SKM-1 treated with dmso at 0.1 percent for 144 hours (cell line): ENCODE results near the gene MYLK.
"Not testable (repeated sequence)": the region's sequence is repeated elsewhere in the genome, so short reads cannot be mapped to it uniquely, and the experiment has no call there.

Source experiments
- DNase-seq: peaks from one replicate; lab custom pipeline; 2025; ENCODE audit not compliant: unreplicated experiment; lab: John Stamatoyannopoulos, UW

The MYLK gene

DNA sequence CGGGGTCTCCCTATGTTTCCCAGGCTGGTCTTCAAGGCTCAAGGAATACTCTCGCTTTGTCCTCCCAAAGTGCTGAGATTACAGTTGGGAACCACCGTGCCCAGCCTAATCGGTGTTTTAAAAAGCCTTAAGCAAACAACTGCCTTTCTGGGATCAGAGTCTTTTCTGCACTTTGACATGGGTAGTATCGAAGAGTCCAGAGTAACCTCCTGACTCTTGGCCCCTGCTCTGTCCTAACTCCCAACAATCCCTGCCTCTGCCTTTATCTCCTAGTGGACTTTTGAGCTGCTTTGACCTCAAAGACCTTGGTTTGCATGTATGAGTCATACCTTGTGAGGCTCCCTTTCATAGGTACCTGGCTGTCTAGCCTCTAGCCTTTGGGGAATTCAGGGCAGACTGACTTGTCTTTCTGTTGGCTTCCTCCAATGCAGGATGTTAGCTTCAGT lies 278.3 kb downstream of the MYLK start:
- DNase-seq = no peak

DNA sequence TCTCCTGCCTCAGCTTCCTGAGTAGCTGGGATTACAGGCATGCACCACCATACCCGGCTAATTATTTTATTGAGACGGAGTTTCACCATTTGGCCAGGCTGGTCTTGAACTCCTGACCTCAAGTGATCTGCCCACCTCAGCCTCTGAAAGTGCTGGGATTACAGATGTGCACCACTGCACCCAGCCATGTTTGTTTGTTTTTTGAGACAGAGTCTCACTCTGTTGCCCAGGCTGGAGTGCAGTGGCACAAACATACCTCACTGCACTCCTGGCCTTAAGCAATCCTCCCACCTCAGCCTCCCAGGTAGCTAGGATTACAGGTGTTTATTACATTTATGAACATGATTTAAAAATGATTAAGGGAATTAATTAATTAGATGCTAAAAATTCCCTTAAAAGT lies 281.0 kb downstream of the MYLK start:
- not testable (repeated sequence) for DNase-seq

DNA sequence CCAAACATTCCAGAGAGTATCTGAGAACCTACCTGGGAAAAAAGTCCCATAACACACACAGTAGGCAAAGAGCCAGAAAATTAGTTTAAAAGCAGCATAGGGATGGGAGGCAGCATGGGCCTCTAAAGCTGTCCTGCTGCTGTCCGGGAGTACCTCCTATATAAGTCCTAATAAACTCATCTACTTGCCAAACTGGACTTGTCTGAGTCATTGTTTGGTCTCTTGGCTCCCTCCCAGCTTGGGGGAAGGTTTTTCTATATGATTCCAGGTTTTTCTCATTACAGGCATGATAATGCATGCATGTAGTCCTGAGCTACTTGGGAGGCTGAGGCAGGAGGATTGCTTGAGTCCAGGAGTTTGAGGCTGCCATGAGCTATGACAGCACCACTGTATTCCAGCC lies 281.8 kb downstream of the MYLK start:
- no peak for DNase-seq

DNA sequence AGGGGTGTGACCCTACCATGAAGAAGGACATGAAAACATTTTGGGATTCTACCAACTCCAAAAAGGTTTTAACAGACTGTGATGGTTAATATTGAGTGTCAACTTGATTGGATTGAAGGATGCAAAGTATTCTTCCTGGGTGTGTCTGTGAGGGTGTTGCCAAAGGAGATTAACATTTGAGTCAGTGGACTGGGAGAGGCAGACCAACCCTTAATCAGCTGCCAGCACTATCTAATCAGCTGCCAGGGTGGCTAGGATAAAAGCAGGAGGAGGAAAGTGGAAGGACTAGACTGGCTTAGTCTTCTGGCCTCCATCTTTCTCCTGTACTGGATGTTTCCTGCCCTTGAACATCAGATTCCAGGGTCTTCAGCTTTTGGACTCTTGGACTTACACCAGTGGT lies 283.3 kb downstream of the MYLK start:
- DNase-seq = not testable (repeated sequence)

DNA sequence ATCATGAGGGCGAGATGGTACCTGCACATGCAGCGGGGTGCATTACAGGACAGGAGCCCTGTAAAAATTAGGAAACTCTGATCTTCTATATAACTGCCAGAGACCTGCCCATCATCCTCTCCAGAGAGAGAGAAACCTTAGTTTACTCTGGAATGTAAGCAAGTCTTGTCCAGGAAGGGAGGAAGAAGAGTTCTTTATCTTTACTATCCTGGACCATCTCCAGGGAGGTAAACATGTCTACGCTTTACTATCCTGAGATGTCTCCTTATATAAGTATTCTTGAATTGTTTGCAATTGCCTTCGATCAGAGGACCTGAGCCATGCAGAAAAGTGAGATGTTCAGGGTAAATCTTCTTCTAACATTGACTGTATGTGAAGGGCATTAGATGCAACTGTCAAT lies 286.6 kb downstream of the MYLK start:
- DNase-seq = no peak

DNA sequence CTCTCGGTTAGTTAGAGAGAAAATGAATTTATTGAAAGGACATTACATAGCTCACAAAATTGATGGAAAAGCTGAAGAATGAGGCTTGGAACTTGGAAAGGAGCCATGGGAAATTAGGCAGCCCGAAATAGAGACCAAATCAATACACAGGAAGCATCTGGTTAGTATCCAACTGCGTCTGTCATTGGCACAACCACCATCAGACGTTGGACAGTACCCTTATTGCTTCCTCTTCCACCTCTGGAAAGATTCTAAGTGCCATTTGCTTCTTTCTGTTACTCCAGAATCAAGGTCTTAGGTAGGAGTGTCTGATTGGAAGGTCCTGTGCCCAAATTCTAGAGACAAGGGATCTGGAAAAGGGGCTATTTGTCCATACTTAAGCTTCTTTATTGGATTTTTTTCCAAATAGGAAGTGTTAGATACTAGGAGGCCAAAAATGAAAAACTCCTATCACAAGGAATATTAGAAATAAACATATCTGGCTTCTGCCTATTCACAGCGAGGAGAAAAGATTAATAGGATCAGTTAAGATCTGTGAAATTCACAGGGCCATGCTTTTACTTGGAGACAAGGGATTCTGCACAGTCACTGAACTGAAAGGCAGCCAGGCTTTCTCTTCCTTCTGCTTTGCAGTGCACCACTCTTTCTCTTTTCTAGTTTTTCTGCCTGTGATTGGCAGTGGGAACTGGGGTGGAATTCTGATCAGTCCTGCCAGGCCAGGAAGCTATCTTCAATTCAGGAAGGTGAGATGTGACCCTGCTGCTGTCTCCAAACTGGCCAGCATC lies 288.5 kb downstream of the MYLK start:
- no peak for DNase-seq

DNA sequence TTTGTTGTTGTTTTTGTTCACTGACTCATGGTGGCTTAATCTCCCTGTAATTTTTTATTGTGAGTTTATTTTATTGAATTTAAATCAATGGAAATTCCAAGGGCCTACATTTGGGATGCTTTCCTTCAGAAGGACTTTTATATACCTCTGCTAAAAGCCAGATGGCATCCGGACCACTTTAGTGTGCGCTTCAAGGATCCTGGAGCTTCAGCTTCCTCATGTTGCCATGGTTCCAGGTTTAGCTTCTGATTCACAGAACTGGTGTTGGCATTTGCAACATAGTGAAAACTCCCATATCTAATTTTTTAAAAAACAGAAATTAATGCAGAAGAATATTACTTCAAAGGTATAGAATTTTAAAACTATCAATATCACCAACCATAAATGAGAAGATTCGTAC lies 290.8 kb downstream of the MYLK start:
- no peak for DNase-seq

DNA sequence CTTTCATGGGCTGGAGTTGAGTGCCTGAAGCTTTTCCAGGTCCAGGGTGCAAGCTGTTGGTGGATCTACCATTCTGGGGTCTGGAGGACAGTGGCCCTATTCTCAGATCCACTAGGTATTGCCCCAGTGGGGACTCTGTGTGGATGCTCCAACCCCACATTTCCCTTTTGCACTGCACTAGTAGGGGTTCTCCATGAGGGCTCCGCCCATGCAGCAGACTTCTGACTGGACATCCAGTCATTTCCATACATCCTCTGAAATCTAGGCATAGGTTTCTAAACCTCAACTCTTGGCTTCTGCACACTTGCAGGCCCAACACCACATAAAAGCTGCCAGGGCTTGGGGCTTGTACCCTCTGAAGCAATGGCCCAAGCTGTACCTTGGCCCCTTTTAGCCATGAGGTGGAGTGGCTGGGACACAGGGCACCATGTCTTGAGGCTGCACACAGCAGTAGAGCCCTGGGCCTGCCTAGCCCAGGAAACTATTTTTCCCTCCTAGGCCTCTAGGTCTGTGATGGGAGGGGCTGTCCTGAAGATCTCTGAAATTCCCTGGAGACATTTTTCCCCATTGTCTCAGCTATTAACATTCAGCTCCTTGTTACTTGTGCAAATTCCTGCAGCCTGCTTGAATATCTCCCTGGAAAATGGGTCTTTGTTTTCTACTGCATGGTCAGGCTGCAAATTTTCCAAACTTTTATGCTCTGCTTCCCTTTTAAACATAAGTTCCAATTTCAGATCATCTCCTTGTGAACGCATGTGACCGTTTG lies 293.3 kb downstream of the MYLK start:
- no peak for DNase-seq

DNA sequence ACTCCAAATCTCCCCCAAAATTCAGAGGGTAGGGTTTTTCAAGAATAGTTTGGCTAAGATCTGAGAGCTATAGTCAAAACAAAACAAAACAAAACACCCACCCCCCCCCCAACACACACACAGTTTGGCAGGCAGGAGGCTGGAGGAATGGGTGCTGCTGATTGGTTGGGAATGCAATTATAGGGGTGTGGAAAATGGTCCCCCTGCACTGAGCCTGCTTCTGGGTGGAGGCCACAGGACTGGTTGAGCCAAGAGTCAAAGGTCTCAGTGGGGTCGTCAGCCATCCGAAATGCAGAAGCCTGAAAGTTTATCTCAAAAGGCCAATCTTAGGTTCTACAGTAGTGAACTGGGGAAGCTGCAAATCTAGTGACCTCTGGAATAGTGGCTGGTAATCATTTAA lies 296.7 kb downstream of the MYLK start:
- DNase-seq = no peak

DNA sequence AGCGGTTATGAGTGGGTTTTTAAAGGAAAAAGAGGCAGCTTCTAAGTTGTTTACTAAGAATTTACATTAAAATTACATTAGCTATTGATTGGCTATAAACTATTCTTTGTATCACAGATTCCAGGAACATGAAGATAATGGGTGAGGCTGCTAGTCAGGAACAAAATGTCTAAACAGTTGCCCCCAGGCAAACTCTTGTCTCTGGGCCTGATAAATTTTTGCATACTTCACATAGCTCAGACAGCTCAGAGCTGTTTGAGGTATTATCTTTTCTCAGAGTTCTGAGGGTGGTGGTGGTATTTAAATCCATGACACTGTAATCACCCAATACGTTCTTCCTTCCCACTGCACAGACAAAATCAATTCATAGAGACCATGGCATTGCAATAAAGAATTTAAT lies 297.2 kb downstream of the MYLK start:
- no peak for DNase-seq

DNA sequence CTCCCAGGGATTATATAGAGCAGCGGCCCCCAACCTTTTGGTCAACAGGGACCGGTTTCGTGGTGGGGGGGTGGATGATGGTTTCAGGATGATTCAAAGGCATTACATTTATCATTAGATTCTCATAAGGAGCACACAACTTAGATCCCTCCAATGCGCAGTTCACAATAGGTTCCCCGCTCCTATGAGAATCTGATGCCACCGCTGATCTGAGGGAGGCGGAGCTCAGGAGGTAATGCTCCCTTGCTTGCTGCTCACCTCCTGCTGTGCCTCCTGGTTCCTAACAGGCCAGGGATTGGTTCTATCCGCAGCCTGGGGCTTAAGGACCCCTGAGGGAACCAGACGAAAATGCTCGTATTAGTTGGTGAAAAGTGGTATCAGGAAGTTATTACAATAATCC lies 298.0 kb downstream of the MYLK start:
- peak; percentile 32 for DNase-seq

DNA sequence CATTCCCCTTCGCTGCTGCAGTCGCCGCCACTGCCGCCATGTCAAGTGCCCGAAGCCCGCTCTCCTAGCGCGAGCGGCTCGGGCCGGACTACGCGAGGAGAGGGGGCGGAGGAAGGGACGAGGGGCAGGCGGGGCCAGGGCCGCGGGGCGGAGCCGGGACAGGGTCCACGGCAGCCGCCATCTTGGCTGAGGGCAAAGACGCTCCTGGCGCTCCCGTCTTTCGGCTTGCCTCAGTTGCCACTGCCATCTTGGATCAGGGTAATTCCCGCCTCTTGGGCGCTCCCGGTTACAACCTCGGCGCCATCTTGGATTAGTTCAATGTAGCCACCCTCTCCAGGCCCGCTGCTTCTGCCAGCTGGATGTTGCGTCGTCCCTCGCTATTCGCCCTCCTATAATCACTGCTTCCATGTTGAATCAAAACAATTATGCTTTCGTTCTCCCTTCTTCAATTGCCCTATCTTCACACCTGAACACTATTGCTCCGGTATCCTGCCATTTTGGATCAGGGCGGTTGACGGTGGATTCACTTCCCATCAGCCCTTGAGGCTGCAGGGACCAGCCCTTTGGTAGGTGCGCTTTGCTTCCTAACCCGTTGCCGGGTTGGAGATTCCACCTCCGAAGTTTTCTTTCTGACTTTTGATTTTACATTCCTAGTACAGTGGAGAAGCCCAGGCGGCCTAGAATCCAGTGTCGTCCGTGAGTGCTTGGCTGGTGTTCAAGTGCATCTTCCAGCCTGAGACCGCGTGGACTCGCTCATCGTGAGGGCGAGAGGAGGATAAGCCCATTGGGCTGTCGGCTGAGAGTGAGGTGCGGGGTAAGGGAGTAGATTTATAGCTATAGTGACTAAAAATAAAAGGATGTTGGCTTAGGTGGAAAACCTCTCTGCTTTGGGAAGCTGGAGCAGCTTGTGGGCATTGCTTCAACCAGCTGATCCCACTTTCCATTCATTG lies 298.9 kb downstream of the MYLK start, which contains the start of gene HACD2:
Gene HACD2 (minus strand): TSS at position 66 of the 950 bp plus-strand sequence. CDS start 26 bp downstream, at position 40.
- DNase-seq = peak; percentile 97

DNA sequence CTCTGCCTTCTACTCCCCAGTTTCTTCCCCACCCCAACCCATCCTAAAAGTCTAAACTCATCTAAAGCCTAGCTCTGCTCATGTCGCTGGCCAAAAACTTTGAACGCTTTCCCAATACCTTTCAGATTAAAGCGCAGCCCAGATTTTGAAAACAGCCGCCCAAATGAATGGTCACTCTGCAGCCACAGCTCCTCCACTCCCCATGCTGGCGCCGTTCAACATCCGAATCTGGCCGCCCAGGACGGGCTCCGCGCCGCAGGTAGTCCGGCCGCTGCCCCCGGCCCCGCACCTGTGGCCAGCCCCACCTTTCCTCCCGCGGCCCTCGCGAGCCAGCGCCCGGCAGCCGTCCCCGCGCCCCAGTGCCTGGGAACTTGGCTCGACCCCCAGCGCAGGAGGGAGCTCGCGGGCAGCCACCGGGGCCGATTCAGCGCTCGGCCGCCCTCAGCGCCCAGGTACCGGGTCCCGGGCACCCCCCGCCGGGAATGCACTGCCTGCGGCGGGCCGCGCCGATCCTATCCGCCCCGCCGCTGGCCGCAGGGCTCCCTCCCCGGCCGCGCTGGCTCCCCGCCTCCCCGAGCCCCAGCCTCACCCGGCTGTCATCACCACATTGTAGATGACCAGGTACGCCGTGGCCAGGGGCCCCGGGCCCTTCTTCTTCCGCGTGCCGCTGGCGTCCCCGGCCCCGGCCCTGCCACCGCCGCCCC lies 299.7 kb downstream of the MYLK start:
- DNase-seq = peak; percentile 7

DNA sequence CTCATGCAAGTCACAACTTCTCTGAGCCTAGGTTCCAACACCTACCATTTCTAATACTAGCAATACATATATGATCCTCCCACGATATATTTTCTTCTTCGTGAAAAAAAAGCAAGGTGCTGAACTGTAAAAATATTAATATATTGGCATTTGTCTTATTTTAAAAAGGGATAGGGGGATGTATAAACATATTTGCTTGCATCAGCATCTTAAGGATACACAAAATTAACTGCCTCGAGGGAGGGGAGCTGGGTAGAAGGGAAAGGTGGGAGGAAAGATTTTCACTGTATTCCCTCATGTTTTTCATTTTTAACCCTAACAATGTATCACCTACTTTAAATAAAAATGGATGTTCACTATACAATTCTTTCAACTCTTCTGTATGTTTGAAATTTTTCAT lies 300.6 kb downstream of the MYLK start:
- no peak for DNase-seq

DNA sequence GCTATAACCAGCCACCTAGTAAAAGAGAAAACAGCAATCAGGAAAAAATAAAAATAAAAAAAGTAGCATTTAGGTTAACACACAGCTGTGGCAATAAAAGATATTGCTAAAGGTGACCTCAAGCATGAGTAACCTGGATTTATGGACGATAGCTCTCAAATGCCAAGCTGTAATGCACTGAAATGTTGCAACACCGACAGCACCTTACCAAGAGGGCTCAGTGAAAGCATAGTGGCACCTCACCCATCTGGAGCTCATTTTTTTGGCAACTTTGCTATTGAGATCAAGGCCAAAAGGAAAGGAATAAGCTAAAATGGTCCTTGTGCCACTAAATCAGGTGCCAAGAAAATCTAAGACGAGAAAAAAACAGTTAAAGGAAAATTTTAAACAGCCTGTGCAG lies 301.8 kb downstream of the MYLK start:
- DNase-seq = no peak

DNA sequence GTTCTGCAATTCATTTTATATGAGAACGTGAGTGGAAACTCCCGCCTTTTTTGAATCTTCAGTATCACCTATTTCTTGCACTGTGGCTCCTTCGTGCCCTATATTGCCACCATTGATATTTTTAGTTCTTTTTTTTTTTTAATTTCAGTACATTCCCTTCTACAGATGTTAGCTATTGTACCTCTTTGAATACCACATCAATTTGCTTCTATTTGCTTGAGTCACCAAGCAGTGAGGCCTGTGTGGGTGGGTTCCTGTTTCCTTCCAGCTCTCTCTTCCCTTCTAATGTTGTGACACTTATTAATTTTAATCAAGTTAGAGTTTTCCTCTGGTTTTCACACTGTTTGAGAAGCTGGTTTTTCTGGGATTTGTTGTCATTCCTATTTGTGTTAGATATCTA lies 308.0 kb downstream of the MYLK start:
- DNase-seq = no peak

DNA sequence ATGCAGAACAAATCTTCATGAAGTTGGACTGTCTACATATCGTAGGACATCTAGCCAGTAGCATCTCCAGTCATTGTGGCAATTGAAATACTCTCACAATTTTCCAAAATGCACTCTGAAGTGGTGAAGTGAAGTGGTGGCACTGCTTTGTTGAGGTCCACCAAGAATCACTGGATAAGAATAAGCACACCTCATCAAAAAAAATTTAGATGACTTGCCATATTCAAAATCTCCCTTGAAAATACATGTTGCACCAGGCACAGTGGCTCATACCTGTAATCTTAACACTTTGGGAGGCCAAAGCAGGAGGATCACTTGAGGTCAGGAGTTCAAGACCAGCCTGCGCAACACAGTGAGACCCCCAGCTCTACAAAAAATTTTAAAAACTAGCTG lies 312.2 kb downstream of the MYLK start:
- DNase-seq = no peak

DNA sequence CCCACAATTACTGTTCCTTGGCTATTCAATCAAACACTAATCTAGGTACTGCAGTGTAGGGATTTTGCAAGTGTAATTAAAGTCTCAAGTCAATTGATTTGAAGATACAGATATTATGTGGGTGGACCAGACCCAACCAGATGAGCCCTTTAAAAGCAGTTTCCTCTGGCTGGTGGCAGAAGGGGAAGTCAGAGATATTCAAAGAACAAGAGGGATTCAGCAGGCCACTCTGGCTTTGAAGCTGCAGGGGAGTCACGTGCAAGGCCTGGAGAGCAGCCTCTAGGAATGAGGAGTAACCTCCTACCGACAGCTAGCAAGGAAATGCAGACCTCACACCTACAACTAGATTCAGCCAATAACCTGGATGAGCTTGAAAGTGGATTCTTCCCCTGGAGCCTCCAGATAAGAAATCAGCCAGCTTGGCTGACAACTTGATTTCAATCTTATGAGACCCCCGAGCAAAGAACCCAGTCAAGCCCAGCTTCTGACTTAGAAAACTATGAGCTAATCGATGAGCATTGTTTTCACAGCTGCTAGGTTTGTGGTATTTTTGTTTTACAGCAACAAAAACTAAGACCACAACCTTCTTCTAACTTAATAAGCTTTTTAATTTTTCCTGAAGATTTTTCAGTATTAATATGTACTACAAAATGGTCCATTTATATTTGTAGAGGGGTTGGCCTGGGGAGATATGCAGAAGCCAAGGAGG lies 312.7 kb downstream of the MYLK start:
- peak; percentile 4 for DNase-seq

DNA sequence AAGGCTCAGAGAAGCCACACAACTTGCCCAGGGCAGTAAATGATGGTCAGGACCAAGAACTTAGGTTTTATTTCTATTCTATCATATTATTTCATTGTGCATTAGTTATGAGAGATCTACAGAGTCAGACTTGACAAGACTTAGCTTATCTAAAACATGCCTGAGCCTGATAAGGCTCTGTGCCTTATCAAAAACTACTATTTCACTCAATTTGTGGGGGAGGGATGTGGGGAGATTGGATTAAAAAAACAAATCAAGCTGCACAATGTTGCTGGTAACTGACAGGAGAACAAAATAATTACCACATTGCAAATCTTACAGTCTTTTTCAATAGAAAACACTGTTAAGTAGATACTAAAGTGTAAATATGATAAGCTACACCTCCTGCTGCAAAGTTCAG lies 315.3 kb downstream of the MYLK start:
- DNase-seq = no peak

DNA sequence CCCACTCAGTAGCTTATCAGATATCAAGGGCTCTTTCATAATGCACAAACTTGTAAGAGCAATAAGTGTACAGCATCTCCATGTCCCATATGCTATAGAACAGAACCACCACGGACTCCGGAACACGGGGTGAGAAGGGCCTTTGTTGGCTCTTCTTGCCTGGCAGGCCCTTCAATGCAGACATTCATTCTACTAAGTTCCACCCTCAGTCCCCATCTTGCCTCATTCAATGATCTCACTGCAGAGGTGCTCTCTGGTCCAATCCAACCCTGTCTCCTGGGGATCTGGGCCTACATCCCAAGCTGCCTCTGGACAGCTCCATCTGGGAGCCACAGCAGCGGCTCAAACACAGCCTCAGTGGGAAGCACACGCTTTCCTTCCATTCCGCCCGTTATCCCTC lies 316.1 kb downstream of the MYLK start:
- DNase-seq = no peak
